ENCODE measurements around the gene ACIN1.
"Not testable (repeated sequence)": the region's sequence is repeated elsewhere in the genome, so short reads cannot be mapped to it uniquely, and the experiment has no call there.

Gene ACIN1

DNA sequence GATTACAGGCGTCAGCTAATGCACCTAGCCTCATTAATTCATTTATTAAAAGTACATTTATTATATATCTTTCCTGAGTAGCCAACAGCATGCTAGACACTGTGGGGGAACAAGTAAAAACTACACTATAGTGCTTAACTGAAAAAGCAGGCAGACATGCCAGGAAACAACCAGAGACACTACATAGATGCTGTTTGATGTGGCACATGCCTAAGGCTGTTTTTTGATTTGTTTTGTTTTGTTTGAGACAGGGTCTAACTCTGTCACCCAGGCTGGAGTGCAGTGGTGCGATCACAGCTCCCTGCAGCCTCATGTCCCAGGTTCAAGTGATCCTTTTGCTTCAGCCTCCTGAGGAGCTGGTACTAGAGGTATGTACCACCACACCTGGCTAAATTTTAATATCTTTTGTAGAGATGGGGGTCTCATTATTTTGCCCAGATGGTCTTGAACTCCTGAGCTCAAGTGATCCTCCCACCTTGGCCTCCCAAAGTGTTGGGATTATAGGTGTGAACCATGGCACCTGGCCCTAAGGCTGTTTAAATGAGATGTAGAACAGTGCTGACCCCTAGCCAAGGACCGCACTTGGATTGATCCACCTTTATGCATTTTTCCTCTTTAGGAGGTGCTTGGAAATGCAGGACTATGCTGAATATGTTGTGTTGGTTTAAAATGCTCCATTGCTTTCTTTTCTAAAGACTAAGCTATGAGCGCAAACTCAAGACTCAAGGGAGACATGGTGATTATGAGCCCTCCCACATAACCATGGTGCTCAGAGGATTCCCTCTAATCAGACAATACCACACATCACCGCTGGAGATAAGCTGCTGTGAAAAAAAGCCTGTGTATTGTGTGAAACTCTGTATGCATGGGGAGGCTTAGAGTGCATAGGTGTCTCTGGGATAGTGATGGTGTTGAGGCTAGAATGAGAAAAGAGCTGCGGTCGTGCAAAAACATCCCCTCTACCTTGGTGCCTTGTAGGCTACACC is 74.5 kb downstream of the ACIN1 start:
- no peak for DNase-seq (ENCODE audit: low read depth in 2 of 3, low spot score in 2 of 3)

DNA sequence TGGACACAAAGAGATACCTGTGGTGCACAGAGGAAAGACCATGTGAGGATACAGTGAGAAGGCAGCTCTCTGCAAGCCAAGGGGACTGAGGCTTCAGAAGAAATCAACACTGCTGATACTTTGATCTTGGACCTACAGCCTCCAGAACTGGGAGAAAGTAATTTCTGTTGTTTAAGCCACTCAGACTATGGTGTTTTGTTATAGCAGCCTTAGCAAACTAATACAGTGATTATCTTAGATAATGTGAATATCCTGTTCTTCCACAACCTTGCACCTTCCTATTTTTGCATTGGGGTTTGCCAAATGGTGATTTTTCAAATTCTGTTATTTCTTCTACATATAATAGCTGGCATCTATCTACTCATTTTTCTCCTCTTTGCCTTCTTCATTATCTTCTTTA is 76.8 kb downstream of the ACIN1 start:
- DNase-seq (ENCODE audit: low read depth in 2 of 3, low spot score in 2 of 3) = no peak

DNA sequence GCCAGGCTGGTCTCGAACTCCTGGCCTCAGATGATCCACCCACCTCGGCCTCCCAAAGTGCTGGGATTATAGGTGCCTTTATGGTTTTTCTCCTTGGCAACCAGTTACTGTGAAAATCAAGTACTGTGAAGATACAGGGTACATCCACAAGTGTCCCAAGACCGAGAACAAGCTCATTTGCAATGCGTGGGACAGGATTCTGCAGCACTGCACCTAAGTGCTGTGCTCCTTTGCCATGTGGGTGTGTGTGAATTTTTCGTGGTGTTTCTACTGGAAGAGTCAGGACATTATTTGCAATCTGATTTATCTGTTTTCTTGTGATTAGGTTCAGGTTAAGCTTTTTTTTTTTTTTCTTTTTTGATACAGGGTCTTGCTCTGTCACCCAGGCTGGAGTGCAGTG is 77.8 kb downstream of the ACIN1 start:
- no peak for DNase-seq (ENCODE audit: low read depth in 2 of 3, low spot score in 2 of 3)

DNA sequence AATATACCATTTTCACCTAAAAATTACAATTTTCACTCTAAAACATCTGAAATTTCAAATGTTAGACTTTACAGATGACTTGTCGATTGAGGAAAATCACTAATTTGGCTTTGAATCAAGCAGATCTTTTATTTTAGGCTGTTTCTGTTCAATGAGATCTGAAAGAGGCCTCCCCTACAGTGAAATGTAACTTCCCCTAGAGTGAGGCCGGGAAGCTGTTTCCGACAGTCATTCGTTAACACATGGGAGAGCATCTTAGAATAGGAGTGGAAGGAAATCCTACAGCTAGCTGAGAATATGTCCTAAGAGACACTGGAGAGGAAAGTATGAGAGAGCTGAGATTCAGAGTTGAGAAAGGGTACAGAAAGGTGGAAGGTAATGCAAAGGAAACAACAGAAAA is 79.3 kb downstream of the ACIN1 start:
- no peak for DNase-seq (ENCODE audit: low read depth in 2 of 3, low spot score in 2 of 3)

DNA sequence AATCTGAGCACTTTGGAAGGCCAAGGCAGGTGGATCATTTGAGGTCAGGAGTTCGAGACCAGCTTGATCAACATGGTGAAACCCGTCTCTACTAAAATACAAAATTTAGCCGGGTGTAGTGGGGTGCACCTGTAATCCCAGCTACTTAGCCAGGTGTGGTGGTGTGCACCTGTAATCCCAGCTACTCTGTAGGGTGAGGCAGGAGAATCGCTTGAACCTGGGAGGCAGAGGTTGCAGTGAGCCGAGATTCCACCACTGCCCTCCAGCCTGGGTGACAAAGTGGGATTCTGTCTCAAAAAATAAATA is 81.2 kb downstream of the ACIN1 start:
- not testable (repeated sequence) for DNase-seq (ENCODE audit: low read depth in 2 of 3, low spot score in 2 of 3)

DNA sequence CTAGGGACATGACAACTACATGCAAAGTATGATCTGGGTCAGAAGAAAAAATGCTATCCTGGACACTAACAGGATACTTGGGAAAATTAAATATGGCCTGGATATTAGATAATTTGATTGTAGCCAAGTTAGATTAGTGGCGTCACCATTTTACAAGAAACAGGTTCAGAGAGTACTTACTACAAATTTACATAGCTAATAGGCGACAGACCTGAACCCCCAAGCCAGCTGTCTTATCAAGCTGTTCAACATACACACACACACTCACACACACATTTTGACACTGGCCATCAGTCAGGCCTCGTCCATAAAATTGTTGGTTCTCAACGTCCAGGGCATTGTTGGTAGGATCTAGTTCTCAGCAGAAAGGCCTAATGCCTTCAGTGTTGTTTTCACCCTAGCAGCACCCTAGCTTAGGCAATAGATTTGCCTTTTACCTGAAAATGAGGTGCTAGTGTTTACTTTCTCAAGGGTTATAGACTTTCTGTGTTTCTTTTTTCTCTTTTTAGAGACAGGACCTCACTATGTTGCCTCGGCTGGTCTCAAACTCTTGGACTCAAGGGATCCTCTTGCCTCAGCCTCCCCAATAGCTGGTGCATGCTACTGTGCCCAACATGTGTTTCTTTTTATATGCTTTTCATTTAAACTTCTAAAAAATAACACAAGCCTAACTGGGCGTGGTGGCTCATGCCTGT is 81.7 kb downstream of the ACIN1 start:
- DNase-seq (ENCODE audit: low read depth in 2 of 3, low spot score in 2 of 3) = no peak

DNA sequence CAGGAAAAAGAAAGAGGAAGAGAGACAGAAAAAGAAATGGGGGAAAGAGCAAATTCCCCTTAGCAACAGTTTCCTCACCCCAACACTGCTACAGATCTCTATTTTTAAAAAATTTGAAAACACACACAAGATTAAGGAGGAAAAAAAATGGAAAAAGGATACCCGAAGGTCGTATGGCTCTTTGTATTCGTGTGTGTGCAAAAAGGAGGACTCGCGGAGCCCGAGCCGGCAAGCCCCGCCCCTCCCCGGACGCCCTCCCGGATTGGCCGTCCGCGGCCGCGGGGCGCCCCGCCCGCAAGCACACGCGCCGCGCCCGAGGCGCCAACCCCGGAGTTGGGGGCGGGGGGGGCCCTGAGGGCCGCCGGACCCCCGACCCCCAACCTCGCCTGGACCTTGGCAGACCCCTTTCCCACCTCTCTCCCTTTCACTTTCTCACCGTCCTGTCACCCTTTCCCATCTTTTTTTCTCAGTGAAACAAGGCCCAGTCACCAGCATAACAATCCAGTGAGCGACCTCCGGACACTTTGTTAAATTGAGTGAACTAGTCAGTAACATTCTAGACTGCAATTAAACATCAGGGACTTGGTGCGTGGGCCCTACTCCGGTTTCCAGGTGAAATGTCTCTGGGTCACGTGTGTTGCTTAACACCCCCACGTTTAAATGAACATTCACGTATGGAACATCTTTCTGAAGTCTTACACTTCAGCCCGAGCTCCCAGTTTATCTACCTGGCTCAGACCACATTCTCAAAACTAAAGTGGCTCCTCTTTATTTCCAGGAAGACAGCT is 84.8 kb downstream of the ACIN1 start, which contains the start of gene C14orf93:
TSS of gene C14orf93 (minus strand) at position 205 of the 788 bp plus-strand sequence. CDS start 11,120 bp downstream, outside the sequence.
- peak; percentile 47 to 62 (median 54) for DNase-seq (ENCODE audit: low read depth in 2 of 3, low spot score in 2 of 3)

DNA sequence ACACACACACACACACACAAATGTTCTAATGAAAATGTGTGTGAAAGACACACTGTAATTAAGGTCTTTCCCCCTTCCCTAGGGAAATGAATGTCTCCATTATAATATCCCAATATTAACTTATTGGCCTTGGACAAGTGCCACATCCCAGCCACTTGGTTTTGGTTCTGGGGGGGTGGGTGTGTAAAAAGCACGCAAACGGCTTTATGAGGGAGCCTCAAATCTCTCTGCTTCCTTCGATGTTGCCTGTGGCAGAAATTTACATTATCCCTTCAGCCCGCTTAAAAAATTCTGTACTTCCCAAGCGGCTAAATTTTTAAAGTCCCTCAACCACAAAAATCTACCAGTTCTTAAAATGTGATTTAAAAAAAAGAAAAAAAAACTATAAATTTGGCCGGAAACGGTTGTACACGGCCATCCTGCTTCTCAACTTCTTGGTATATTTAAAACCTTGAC is 85.4 kb downstream of the ACIN1 start:
- DNase-seq (ENCODE audit: low read depth in 2 of 3, low spot score in 2 of 3) = no peak

DNA sequence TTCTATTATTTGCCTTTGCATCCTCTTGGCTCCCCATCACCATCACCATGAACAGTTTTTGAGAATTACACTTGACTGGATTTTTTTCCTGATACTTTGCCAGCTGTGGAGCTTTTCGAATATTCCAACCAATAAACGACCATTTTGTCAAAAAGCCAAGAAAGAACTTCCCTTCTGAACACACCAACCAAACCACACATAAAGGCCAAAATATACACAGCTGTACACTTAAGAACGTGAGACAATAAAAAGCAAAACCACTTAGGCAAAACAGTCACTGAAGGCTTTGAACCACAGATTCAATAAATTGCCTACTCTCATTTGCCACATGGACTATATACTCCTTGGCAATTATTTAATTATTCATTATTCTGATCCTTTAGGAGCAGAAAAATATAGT is 86.1 kb downstream of the ACIN1 start:
- no peak for DNase-seq (ENCODE audit: low read depth in 2 of 3, low spot score in 2 of 3)
